Measurements from ENCODE around the gene VPS33B. TPM values are rescaled to one million over a fixed set of nuclear protein-coding genes. Genes with fewer than 3 reads are reported as not detected.

VPS33B gene
- total and polyA plus RNA-seq, 2 of the 13 experiments (the other 11 are each of a cell fraction or from before 2014, with no cell fraction given) = 15.8 to 16.5 TPM

- TF ChIP-seq GATAD2A (CRISPR knock-in tag; IDR thresholded peaks at IDR 0.05) (no peak), ZNF850 (CRISPR knock-in tag; conservative IDR thresholded peaks at IDR 0.05) (no peak), ZNF879 (CRISPR knock-in tag; IDR thresholded peaks at IDR 0.05) (0 out of 2 replicates have a peak, but pooled peaks have one; percentile 65), GRHL1 (CRISPR knock-in tag; conservative IDR thresholded peaks at IDR 0.05) (no peak), ONECUT2 (CRISPR knock-in tag; IDR thresholded peaks at IDR 0.05) (no peak), BRCA1 (CRISPR knock-in tag; IDR thresholded peaks at IDR 0.05) (0 out of 2 replicates have a peak, but pooled peaks have one; percentile 47), ZNF329 (CRISPR knock-in tag; IDR thresholded peaks at IDR 0.05; ENCODE audit: low read depth) (no peak), ZNF275 (CRISPR knock-in tag; IDR thresholded peaks at IDR 0.05; ENCODE audit: borderline replicate concordance) (peak; percentile 94), ARID2 (CRISPR knock-in tag; IDR thresholded peaks at IDR 0.05; ENCODE audit: borderline replicate concordance) (peak; percentile 75; the same call in 1 of the 2 replicates), KLF16 (CRISPR knock-in tag; IDR thresholded peaks at IDR 0.05) (peak in 1 of 2 experiments; percentile 90; a peak in 2 of 4 replicates), POLR2G (IDR thresholded peaks at IDR 0.05; ENCODE audit: low read depth, low read length) (peak; percentile 88), ZFX (CRISPR knock-in tag; IDR thresholded peaks at IDR 0.05; ENCODE audit: low read depth) (peak; percentile 95), ZNF652 (CRISPR knock-in tag; IDR thresholded peaks at IDR 0.05; ENCODE audit: borderline replicate concordance, low read depth) (no peak), SP140L (CRISPR knock-in tag; IDR thresholded peaks at IDR 0.05; ENCODE audit: borderline replicate concordance) (no peak), ZNF841 (CRISPR knock-in tag; IDR thresholded peaks at IDR 0.05; ENCODE audit: borderline replicate concordance) (no peak), FOSL2 (CRISPR knock-in tag; IDR thresholded peaks at IDR 0.05) (no peak), ZNF615 (CRISPR knock-in tag; IDR thresholded peaks at IDR 0.05; ENCODE audit: borderline replicate concordance) (0 out of 2 replicates have a peak, but pooled peaks have one; percentile 26), AKAP8 (CRISPR knock-in tag; IDR thresholded peaks at IDR 0.05) (no peak), NBN (conservative IDR thresholded peaks at IDR 0.05) (no peak), SIX1 (CRISPR knock-in tag; IDR thresholded peaks at IDR 0.05; ENCODE audit: borderline replicate concordance) (no peak; the same call in 1 of the 2 replicates)
- TF ChIP-seq, protein P1, sequence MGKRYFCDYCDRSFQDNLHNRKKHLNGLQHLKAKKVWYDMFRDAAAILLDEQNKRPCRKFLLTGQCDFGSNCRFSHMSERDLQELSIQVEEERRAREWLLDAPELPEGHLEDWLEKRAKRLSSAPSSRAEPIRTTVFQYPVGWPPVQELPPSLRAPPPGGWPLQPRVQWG (CRISPR knock-in tag; IDR thresholded peaks at IDR 0.05; ENCODE audit: borderline replicate concordance, low read depth) = no peak
- TF ChIP-seq, protein P2, sequence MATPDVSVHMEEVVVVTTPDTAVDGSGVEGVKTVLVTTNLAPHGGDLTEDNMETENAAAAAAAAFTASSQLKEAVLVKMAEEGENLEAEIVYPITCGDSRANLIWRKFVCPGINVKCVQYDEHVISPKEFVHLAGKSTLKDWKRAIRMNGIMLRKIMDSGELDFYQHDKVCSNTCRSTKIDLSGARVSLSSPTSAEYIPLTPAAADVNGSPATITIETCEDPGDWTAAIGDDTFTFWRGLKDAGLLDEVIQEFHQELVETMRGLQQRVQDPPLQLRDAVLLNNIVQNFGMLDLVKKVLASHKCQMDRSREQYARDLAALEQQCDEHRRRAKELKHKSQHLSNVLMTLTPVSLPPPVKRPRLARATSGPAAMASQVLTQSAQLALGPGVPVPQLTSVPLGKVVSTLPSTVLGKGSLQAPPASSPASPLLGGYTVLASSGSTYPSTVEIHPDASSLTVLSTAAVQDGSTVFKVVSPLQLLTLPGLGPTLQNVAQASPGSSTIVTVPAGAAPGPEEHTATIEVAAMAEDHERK (CRISPR knock-in tag; IDR thresholded peaks at IDR 0.05; ENCODE audit: low read depth) = no peak
Measured at GRCh38 chr15:90954712-90955623, 67.4 kb downstream of the VPS33B start, which contains the start of gene RCCD1 (continued).
